ENCODE data around the gene ANKRD40. TPM values are rescaled to one million over a fixed set of nuclear protein-coding genes. Genes with fewer than 3 reads are reported as not detected.
A peak's percentile ranks its signal among the peaks of the same experiment; 100 is the strongest.

ANKRD40 gene
- total RNA-seq, 1 experiment from 2014 or later = 72.0 TPM

DNA sequence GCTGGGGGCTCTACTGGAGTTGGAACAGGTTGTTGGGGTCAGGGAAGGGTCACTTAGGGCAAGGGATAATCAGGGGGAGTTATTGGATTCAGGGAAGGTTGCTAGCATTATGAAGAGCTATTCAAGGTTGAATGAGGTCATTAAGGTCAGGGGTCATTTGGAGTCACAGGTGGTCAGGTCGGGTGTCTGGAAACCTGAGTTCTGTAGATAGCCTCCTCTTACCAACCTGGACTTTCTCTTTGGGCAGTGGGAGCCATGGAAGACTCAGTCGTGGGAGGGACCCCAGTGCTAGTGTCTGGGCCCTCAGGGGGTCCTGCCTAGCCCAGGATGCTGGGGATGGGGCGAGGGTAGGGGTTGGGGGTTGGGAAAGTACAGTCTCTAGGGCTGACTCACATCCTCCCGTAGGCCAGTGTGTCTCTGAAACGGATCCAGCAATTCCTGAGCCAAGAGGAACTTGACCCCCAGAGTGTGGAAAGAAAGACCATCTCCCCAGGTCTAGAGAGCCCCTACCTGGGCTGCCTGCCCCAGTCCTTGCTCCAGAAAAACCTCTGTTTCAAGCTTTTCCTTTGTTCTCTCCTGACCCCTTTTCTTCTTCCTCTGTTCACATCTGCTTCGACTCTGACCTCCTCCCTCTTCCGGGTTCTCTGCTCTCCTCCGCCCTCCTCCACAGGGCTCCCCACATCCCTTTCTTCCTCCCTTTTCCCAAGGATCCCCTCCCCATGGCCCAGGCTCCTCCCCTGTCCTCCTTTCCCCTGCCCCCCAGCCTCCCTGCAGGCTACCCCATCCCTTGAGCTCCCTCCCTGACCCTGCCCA, 39.5 kb downstream of the ANKRD40 start:
- ChIA-PET CTCF (interaction anchor here (1.0 kb wide), 1 partner anchor 45 kb away, joined by 3 read pairs; no protein-coding TSS in a partner anchor), POLR2A (interaction anchor here (1.9 kb wide), 1 partner anchor 17 kb away, joined by 6 read pairs; no protein-coding TSS in a partner anchor), RAD21 (ENCODE audit: low non-redundant PET in 1 of 2, low total read pairs in 2 of 2, uncharacterized antibody in 2 of 2, unreplicated experiment in 2 of 2) (interaction anchor here in 1 of 2 experiments (1.5 kb wide), 1 partner anchor 30 kb away, joined by 3 read pairs; no protein-coding TSS in a partner anchor)
- ATAC-seq (peak; percentile 40), DNase-seq (ENCODE audit: low read depth, low spot score) (no peak)
- H4K20me1 ChIP-seq (ENCODE audit: insufficient read depth) = no peaks in the 10 kb centered on the region
- no peak overlapping the region for H2AFZ ChIP-seq (ENCODE audit: low read depth, low read length, poor library complexity, severe bottlenecking)
- H3K36me3 ChIP-seq (ENCODE audit: control insufficient read depth in 1 of 2, insufficient read depth in 2 of 2, low read length in 2 of 2) = no peaks in the 10 kb centered on the region
- no peaks in the 10 kb centered on the region for H3K9me3 ChIP-seq (ENCODE audit: control insufficient read depth in 1 of 2, insufficient read depth in 1 of 2, low read depth in 1 of 2, low read length in 2 of 2)
- H3K79me2 ChIP-seq (ENCODE audit: insufficient read depth, low read length) = no peaks in the 10 kb centered on the region
- H3K4me1 ChIP-seq (ENCODE audit: control insufficient read depth in 1 of 2, insufficient read depth in 2 of 2, low read length in 2 of 2) = peaks cover 28 to 69% of the 10 kb centered on the region in 2 experiments
- no peaks in the 10 kb centered on the region for H3K27me3 ChIP-seq (ENCODE audit: insufficient read depth, low read length)
- BruUV-seq (replicated peaks) = no TSS peak
- H3K4me2 ChIP-seq (ENCODE audit: low read length) = peak overlapping the region; percentile 67
- no peaks in the 10 kb centered on the region for H3K9me2 ChIP-seq (ENCODE audit: insufficient read depth)
- intact Hi-C loops (cut with micrococcal nuclease) = no loop called here
- H3K4me3 ChIP-seq (replicated peaks in 1 of 2; ENCODE audit: low read depth in 1 of 2, low read length in 2 of 2) = peak overlapping the region in 1 of 2 experiments; percentile 28; a peak in 2 of 4 replicates
- peak overlapping the region; percentile 34 for H3K9ac ChIP-seq (ENCODE audit: low read length)
- H3K27ac ChIP-seq (ENCODE audit: low read depth, low read length) = no peak overlapping the region; the same call in 1 of the 2 replicates
- TF ChIP-seq, protein P1, sequence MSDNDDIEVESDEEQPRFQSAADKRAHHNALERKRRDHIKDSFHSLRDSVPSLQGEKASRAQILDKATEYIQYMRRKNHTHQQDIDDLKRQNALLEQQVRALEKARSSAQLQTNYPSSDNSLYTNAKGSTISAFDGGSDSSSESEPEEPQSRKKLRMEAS (IDR thresholded peaks at IDR 0.05) = no peak
- TF ChIP-seq YY1 (IDR thresholded peaks at IDR 0.05; ENCODE audit: extremely low read depth, insufficient replicate concordance, low read depth, low read length) = no peak
- TF ChIP-seq SRF (IDR thresholded peaks at IDR 0.05; ENCODE audit: low read depth) = no peak
- TF ChIP-seq TCF7L2 (IDR thresholded peaks at IDR 0.05; ENCODE audit: borderline replicate concordance, extremely low read depth, insufficient read depth, insufficient read length) = peak; percentile 25
- peak; percentile 54 for TF ChIP-seq POLR2A (IDR thresholded peaks at IDR 0.05; ENCODE audit: borderline replicate concordance, extremely low read depth, insufficient read depth, insufficient read length)
- TF ChIP-seq CBX3 (IDR thresholded peaks at IDR 0.05; ENCODE audit: low read depth) = no peak
- TF ChIP-seq EZH2 (IDR thresholded peaks at IDR 0.05) = no peak
- TF ChIP-seq POLR2AphosphoS5 (IDR thresholded peaks at IDR 0.05; ENCODE audit: low read depth, low read length) = peak; percentile 25; the same call in 1 of the 2 replicates
- TF ChIP-seq SIN3A (IDR thresholded peaks at IDR 0.05; ENCODE audit: low read depth) = no peak
- no peak for TF ChIP-seq CEBPB (IDR thresholded peaks at IDR 0.05; ENCODE audit: low read depth)
- TF ChIP-seq ZBTB33 (IDR thresholded peaks at IDR 0.05; ENCODE audit: extremely low read depth, insufficient replicate concordance, low read length) = no peak
- no peak for TF ChIP-seq RAD21 (IDR thresholded peaks at IDR 0.05; ENCODE audit: low read depth)
